ENCODE measurements around the gene CHIT1.

GRCh38 chr1:203170625-203171330 is 58.7 kb downstream of the CHIT1 start:
- TF ChIP-seq POLR2A (conservative IDR thresholded peaks at IDR 0.05) (no peak), ZNF124 (CRISPR knock-in tag; IDR thresholded peaks at IDR 0.05) (no peak), SOX6 (IDR thresholded peaks at IDR 0.05) (no peak), CTCF (IDR thresholded peaks at IDR 0.05 in 2 of 3, conservative IDR thresholded peaks at IDR 0.05 in 1 of 3; ENCODE audit: insufficient read depth in 2 of 3, low read depth in 1 of 3, low read length in 3 of 3) (no peak), CREM (IDR thresholded peaks at IDR 0.05; ENCODE audit: low read depth) (no peak), GABPA (tag; conservative IDR thresholded peaks at IDR 0.05; ENCODE audit: low read depth) (no peak), SETDB1 (IDR thresholded peaks at IDR 0.05; ENCODE audit: low read length) (no peak), ZNF785 (CRISPR knock-in tag; IDR thresholded peaks at IDR 0.05) (no peak), TRIM24 (IDR thresholded peaks at IDR 0.05) (no peak), PREB (CRISPR knock-in tag; IDR thresholded peaks at IDR 0.05) (no peak), ZNF121 (CRISPR knock-in tag; conservative IDR thresholded peaks at IDR 0.05) (no peak), PHF8 (IDR thresholded peaks at IDR 0.05; ENCODE audit: borderline replicate concordance, low read length) (no peak)
- TF ChIP-seq, protein P1, sequence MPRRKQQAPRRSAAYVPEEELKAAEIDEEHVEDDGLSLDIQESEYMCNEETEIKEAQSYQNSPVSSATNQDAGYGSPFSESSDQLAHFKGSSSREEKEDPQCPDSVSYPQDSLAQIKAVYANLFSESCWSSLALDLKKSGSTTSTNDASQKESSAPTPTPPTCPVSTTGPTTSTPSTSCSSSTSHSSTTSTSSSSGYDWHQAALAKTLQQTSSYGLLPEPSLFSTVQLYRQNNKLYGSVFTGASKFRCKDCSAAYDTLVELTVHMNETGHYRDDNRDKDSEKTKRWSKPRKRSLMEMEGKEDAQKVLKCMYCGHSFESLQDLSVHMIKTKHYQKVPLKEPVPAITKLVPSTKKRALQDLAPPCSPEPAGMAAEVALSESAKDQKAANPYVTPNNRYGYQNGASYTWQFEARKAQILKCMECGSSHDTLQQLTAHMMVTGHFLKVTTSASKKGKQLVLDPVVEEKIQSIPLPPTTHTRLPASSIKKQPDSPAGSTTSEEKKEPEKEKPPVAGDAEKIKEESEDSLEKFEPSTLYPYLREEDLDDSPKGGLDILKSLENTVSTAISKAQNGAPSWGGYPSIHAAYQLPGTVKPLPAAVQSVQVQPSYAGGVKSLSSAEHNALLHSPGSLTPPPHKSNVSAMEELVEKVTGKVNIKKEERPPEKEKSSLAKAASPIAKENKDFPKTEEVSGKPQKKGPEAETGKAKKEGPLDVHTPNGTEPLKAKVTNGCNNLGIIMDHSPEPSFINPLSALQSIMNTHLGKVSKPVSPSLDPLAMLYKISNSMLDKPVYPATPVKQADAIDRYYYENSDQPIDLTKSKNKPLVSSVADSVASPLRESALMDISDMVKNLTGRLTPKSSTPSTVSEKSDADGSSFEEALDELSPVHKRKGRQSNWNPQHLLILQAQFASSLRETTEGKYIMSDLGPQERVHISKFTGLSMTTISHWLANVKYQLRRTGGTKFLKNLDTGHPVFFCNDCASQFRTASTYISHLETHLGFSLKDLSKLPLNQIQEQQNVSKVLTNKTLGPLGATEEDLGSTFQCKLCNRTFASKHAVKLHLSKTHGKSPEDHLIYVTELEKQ (CRISPR knock-in tag; IDR thresholded peaks at IDR 0.05): no peak
- TF ChIP-seq, protein P2, sequence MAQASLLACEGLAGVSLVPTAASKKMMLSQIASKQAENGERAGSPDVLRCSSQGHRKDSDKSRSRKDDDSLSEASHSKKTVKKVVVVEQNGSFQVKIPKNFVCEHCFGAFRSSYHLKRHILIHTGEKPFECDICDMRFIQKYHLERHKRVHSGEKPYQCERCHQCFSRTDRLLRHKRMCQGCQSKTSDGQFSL (CRISPR knock-in tag; IDR thresholded peaks at IDR 0.05): no peak
- TF ChIP-seq, protein P2 (tag; IDR thresholded peaks at IDR 0.05): no peak
